Right lobe of liver (tissue), 6 donors: ENCODE measurements around the gene RTN4IP1. TPM values are rescaled to one million over a fixed set of nuclear protein-coding genes. Genes with fewer than 3 reads are reported as not detected.

ENCODE experiments used
- ATAC-seq, 4 donors: fragments of 200-7000 bp; cut with Tn5 transposase; one replicate each; pipeline ENCODE4 v1.9.1; 2020; ENCODE audit warnings: mild to moderate bottlenecking in 4 of 4, moderate library complexity in 4 of 4
- DNase-seq, 3 donors: peaks; one replicate each; pipeline ENCODE4 v3.0.0-alpha.2; 2020
- H3K27ac ChIP-seq, 3 donors: fragments of 200-600 bp; one replicate each; pipeline ENCODE4 v1.8.0; 2022
- H3K27me3 ChIP-seq, 2 donors: fragments of 200-600 bp; one replicate each; pipeline ENCODE4 v1.8.0; 2022
- H3K36me3 ChIP-seq, 4 donors: fragments of 200-600 bp; sonication (generic) in 1 of 4; one replicate each; pipeline versions ENCODE4 v1.5.1 to v1.8.0; 2017 to 2022; ENCODE audit warnings: control low read depth in 1 of 4
- H3K4me1 ChIP-seq, 4 donors: fragments of 200-600 bp; sonication (generic) in 1 of 4; one replicate each; pipeline versions ENCODE4 v1.5.1 to v1.8.0; 2017 to 2022; ENCODE audit warnings: control low read depth in 1 of 4
- H3K4me3 ChIP-seq, 3 donors: fragments of 200-600 bp; one replicate each; pipeline ENCODE4 v1.8.0; 2022
- H3K9me3 ChIP-seq, 4 donors: fragments of 200-600 bp; sonication (generic) in 1 of 4; one replicate each; pipeline versions ENCODE4 v1.5.1 to v1.8.0; 2017 to 2022; ENCODE audit warnings: control low read depth in 1 of 4
- CTCF ChIP-seq, 4 donors: fragments of 200-600 bp in 3 of 4; fragments of 450-650 bp in 1 of 4; IDR thresholded peaks; one replicate each; pipeline versions ENCODE4 v1.5.1 to v1.8.0; 2016 to 2022; ENCODE audit warnings: antibody characterized with exemption in 4 of 4, mild to moderate bottlenecking in 2 of 4
- POLR2A ChIP-seq: fragments of 450-650 bp; IDR thresholded peaks from one replicate; pipeline ENCODE4 v1.6.1; 2017; ENCODE audit warnings: antibody characterized with exemption, mild to moderate bottlenecking
- WGBS: methylation state at CpG from one replicate; pipeline ENCODE4 v1.1.6; 2018; ENCODE audit warnings: low coverage, low lambda C conversion rate; ENCODE audit not compliant: insufficient coverage; ENCODE audit errors: missing lambda C conversion rate; 5-methylcytosine and 5-hydroxymethylcytosine counted together
- intact Hi-C, 2 donors: fragments of 100-400 bp; cut with DNase I; formaldehyde crosslinking; loops; one replicate each; pipeline versions ENCODE4 v1.11.2 to v1.14.1; 2022
- total RNA-seq, 6 experiments: library from RNA; depleted of rRNA in 2 of 6; stranded (reverse); fragments of >200 nt in 2 of 6; fragmentation: NEBNext Ultra II Directional in 3 of 6; extraction: Animal tissue kit (Norgen Biotek cat#: 25700) in 3 of 6; gene quantifications; one replicate each; pipeline versions ENCODE4 v1.1.0 to v1.2.4, GENCODE V29; 2016 to 2023
- donor health status: DM: no; HTN: yes; CAD: no.
- donor health status: DM: no; HTN: no; CAD: no.
- donor health status: DM: no; HTN: no; CAD: no.
- donor health status: DM: no; HTN: yes; CAD: no.
- donor health status: DM: no; HTN: yes; CAD: no.

RTN4IP1 gene
- total RNA-seq, 6 experiments from 2014 or later: 4.0 to 6.3 (median 4.9) TPM

GRCh38 chr6:106609699-106610098 lies 19.6 kb downstream of the RTN4IP1 start:
- Histone ChIP-seq H3K9me3 (no peaks in the 10 kb centered on the region), H3K27me3 (no peaks in the 10 kb centered on the region), H3K4me3 (no peak overlapping the region), H3K36me3 (no peaks in the 10 kb centered on the region), H3K4me1 (no peaks in the 10 kb centered on the region), H3K27ac (no peak overlapping the region)
- ATAC-seq (peak; percentile 62 to 73 (median 68)), DNase-seq (no peak)
- 47% methylated on average over 4 of the region's 6 CpGs for WGBS
- peak; percentile 27 to 43 (median 28) for TF ChIP-seq CTCF (IDR thresholded peaks at IDR 0.05)
- TF ChIP-seq POLR2A: no peak
- intact Hi-C loops: loop anchor here in 1 of 2 donors (10.0 kb wide), 1 partner anchor 375 kb away; no protein-coding TSS in a partner anchor

- Histone ChIP-seq H3K4me3 (no peak overlapping the region), H3K4me1 (no peaks in the 10 kb centered on the region), H3K27me3 (no peaks in the 10 kb centered on the region), H3K9me3 (no peaks in the 10 kb centered on the region), H3K36me3 (no peaks in the 10 kb centered on the region), H3K27ac (no peak overlapping the region)
- no peak for DNase-seq
- TF ChIP-seq POLR2A (no peak), CTCF (IDR thresholded peaks at IDR 0.05) (peak; percentile 67 to 74 (median 70))
- 0% methylated on average over 2 of the region's 2 CpGs for WGBS
- intact Hi-C loops: loop anchor here in 1 of 2 donors (10.0 kb wide), 1 partner anchor 377 kb away; no protein-coding TSS in a partner anchor
- peak; percentile 96 to 98 (median 98) for ATAC-seq
Observed at GRCh38 chr6:106608080-106608668, 21.1 kb downstream of the RTN4IP1 start.

DNA sequence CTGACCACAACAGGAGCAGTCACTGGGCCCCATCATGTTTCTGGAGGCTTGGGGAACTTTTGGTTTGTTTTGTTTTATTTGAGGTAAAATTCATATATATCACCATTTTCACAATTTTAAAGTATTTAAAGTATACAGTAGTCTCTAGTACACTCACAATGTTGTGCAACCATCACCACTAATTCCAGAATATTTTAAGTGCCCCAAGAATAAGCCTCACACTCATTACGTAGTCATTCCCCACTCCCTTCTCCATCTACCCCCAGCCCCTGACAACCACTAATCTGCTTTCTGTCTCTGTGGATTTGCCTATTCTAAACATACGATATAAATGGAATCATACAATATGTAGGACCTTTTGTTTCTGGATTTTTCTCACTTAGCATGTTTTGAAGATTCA lies 29.0 kb downstream of the RTN4IP1 start:
- Histone ChIP-seq H3K9me3 (no peaks in the 10 kb centered on the region), H3K27ac (no peak overlapping the region), H3K36me3 (no peaks in the 10 kb centered on the region), H3K27me3 (no peaks in the 10 kb centered on the region), H3K4me3 (no peak overlapping the region), H3K4me1 (no peaks in the 10 kb centered on the region)
- no peak for TF ChIP-seq CTCF (IDR thresholded peaks at IDR 0.05)
- no peak for TF ChIP-seq POLR2A
- intact Hi-C loops: loop anchor here in 1 of 2 donors (10.0 kb wide), 1 partner anchor 384 kb away; no protein-coding TSS in a partner anchor
- DNase-seq: no peak
- ATAC-seq: no peak
- WGBS: 100% methylated on average over 2 of the region's 2 CpGs

GRCh38 chr6:106599440-106599839 lies 29.9 kb downstream of the RTN4IP1 start:
- no peak for DNase-seq
- intact Hi-C loops: no loop called here

More at GRCh38 chr6:106599440-106599839, 29.9 kb downstream of the RTN4IP1 start:
- Histone ChIP-seq H3K27ac (no peak overlapping the region), H3K4me3 (no peak overlapping the region), H3K4me1 (no peaks in the 10 kb centered on the region), H3K27me3 (no peaks in the 10 kb centered on the region), H3K9me3 (no peaks in the 10 kb centered on the region), H3K36me3 (no peaks in the 10 kb centered on the region)
- ATAC-seq: no peak
- TF ChIP-seq CTCF (IDR thresholded peaks at IDR 0.05) (no peak), POLR2A (no peak)
- 76% methylated on average over 2 of the region's 2 CpGs for WGBS
